Hypothalamus (tissue), 51 donors: Measurements from ENCODE around the gene PRPSAP1.

Experiments used
- DNase-seq, 51 donors: peaks; one replicate each; lab custom pipeline; 2025; lab: John Stamatoyannopoulos, UW

Gene PRPSAP1

GRCh38 chr17:76384222-76384986 is 30.7 kb upstream of the PRPSAP1 start, which contains the start of gene SPHK1:
TSS of gene SPHK1 (plus strand) at chr17:76384609. CDS start at chr17:76385645, 1,036 bp downstream.
- peak in 12 of 51 donors; percentile 11 to 58 (median 35) for DNase-seq

- DNase-seq, result peak in 3 of 51 donors; percentile 10 to 33 (median 19)
These were observed 30.0 kb upstream of the PRPSAP1 start for GRCh38 chr17:76383546-76384221.

DNA sequence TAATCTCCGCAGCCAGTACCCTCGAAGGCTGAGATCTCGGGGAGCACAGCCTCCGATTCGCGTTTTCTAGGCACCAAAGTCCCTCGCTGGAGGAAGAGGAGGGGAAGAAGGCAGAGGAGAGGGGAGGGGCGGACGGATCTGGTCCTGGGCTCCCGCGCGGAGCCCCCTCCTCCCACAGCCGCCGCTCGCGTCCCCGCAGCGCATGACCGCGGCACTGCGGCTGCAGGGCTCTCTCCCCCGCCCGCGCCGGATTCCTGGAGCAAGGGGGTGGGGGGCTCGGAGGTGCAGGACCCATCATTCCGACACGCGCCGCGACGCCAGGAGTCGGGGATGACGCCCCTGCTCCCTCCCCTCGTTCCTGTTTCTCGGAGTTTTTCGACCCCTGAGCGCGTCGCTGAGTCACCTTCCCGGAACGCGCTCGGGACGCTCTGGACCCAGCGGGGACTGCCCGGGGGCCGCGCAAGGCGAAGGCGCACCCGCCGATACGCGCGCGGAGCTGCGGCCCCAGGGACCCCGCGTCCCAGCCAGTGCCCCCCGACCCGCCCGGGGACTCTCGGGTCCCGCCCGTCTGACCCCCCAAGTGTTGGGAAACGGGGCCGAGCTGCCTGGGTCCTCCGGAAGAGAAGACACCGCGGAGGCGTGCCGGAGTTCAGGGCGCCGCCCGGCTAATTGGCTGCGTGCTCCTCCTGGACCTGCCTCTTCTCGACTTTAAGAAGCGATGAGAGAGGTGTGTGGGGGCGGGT is 29.3 kb upstream of the PRPSAP1 start:
- DNase-seq, result peak in 1 of 51 donors; percentile 26

- DNase-seq, result peak in 3 of 51 donors; percentile 24 to 32 (median 26)
These were observed 28.7 kb upstream of the PRPSAP1 start for GRCh38 chr17:76382351-76382802.

GRCh38 chr17:76381633-76382350 is 28.1 kb upstream of the PRPSAP1 start:
- DNase-seq, result peak in 7 of 51 donors; percentile 10 to 36 (median 22)

DNA sequence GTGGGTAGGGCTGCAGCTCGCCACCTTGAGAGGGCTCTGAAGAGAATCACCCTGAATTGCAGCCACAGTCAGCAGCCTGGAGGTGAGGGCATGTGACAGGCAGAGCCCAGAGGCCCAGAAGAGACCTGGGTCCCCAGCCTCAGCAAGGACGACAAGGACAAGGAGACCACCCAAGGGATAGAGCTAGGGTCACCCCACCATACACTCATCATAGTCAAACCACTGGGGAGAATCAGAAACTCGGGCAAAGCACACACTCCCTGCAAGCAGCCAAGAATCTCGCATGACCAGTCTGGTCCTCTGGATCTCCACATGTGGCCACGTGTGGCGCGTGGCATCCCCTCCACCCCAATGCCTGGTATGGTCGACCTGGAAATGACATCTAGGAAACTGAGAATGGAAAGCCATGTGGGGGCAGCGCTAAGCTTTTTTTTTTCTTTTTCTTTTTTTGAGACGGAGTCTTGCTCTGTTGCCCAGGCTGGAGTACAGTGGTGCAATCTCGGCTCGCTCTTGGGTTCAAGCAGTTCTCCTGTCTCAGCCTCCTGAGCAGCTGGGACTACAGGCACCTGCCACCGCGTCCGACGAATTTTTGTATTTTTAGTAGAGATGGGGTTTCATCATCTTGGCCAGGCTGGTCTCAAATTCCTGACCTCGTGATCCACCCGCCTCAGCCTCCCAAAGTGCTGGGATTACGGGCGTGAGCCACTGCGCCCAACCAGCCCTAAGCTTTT is 26.1 kb upstream of the PRPSAP1 start:
- DNase-seq, result no peak

DNA sequence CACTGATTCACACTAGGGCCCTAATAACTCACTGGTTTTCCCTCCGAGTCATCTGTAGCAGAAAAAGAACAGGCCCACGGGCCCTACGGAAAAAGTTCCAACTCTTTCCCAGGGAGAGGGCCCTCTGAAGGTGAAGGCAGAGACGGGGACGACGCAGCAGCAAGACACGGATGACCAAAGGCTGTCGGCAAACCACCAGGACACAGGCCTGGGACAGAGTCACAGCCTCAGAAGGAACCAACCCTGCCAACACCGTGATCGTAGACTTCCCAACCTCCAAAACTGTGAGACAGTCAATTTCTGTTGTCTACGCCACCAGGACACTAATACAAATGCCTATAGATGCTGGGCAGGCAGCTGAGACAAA is 25.5 kb upstream of the PRPSAP1 start:
- no peak for DNase-seq

DNA sequence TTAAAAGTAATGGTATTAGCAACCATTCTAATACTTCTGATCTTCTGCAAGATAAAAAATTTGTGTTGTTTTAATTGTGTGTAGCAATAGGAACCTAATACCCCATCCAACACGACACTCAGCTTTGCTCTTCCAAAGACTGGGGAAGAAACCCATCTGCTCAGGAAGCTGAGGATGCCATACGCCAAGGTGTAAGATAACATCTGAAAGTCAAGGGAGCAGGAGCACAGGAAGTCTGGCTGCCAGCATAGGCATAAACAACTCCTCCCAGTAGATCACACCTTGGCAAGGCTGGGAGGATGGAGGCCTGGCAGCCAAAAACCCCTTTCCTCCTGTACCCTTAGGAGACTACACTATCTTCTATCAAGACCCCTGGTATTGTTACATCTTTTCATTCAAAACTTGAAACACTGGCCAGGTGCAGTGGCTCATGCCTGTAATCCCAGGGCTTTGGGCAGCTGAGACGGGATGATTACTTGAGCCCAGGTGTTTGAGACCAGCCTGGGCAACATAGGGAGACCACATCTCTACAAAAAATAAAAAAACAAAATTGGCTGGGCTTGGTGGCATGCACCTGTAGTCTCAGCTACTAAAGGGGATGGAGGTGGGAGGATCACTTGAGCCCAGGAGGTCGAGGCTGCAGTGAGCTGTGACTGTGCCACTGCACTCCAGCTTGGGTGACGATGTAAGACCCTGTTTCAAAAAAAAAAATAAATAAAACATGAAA is 25.0 kb upstream of the PRPSAP1 start:
- no peak for DNase-seq

- DNase-seq, result no peak
These were observed 22.8 kb upstream of the PRPSAP1 start for GRCh38 chr17:76376318-76377133.

DNA sequence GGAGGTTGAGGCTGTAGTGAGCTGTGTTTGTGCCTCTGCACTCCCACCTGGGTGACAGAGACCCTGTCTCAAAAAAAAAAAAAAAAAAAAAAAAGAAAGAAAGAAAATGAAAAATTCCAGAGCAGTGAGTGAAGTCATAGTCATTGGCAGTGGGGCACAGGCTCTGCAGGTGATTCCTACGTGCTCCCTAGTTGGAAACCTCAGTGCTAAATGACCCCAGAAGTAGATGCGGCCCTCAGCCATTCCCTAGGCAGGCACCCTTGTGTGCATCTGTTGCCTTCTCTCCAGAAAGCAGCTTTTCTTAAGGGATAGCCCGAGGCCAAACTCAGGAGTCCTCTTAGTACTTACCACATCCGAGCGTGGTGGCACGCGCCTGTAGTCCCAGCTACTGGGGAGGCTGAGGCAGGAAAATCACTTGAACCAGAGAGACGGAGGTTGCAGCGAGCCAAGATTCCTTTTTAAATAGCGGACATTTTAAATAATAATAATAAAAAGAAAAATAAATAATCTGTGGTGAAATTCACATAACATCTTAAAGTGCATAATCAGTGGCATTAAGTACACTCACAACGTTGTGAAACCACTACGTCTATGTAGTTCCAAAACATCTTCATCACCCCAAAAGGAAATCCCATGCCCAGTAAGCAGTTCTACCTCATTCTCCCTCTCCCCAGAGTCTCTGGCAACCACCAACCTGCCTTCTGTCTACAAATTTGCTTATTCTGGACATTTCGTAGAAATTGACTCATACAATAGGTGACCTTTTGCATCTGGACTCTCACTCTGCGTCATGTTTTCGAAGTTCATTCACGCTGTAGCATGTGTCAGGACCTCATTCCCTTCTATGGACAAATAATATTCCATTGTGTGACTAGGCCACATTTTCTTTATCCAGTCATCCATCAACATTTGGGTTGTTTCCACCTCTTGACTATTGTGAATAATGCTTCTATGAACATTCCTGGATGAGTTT is 18.2 kb upstream of the PRPSAP1 start:
- DNase-seq, result no peak

GRCh38 chr17:76370261-76370993 is 16.7 kb upstream of the PRPSAP1 start:
- peak in 13 of 51 donors; percentile 12 to 56 (median 19) for DNase-seq

GRCh38 chr17:76369804-76370203 is 16.1 kb upstream of the PRPSAP1 start:
- DNase-seq, result no peak

- no peak for DNase-seq
These were observed 15.7 kb upstream of the PRPSAP1 start for GRCh38 chr17:76369379-76369778.

DNA sequence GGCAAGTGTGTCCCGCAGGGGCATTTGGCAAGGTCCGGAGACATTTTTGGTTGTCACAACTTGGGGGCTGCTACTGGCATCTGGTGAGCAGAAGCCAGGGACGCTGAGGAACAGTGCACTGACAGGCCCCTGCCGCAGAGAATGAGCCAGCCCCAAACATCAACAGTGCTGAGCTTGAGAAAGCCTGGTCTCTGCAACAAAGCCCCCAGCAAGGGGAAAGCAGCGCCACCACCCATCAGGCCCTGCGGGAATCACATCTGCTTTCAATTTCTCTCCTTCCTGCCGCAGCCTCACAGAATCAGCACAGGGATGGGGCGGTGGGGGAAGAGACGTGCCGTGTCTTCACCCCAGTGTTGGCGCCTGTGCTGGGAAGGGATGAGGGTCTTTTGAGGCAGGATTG is 14.8 kb upstream of the PRPSAP1 start:
- DNase-seq, result no peak

DNA sequence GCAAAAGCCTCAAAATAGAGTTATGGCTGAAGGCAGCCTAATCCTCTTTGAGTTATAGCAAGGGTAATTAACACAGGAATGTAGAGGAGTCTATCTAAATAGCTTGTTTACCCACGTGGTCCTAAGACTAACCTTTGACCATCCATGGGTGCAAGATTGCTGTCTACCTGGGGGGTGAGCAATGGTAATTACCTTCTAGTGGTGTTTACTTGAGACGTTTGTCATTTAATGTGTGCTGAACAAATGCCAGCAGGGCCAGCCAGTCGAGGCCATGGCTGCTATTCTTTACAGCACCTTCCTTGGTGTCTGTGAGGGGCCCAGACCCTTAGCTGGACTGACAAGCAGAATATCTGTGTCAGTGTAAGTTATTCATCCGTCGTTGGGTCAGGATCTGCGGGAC is 13.9 kb upstream of the PRPSAP1 start:
- no peak for DNase-seq

GRCh38 chr17:76366247-76366646 is 12.5 kb upstream of the PRPSAP1 start:
- no peak for DNase-seq
